IMR-90 (cell line): ENCODE data around the gene DUXB. TPM values are rescaled to one million over a fixed set of nuclear protein-coding genes. Genes with fewer than 3 reads are reported as not detected.

Experiments
- ATAC-seq: fragments of 200-7000 bp; cut with Tn5 transposase; 2 replicates; pipeline ENCODE4 v1.9.1; 2020; ENCODE audit warnings: low read depth, mild to moderate bottlenecking, moderate library complexity
- BruUV-seq: library from RNA; stranded (reverse); fragments of 400-500 nt; replicated peaks from 2 replicates; lab custom pipeline; 2021; lab: Mats Ljungman, UMichigan
- CTCF ChIA-PET: fragments of 300-600 bp; formaldehyde crosslinking; extraction: SDS; loops from one replicate; lab custom pipeline; 2021; ENCODE audit warnings: antibody characterized with exemption; lab: Yijun Ruan, JAX
- POLR2A ChIA-PET: fragments of 300-600 bp; sonication (Branson Sonifier 250); formaldehyde crosslinking; loops from one replicate; lab custom pipeline; 2022; ENCODE audit warnings: antibody characterized with exemption; ENCODE audit not compliant: unreplicated experiment; lab: Charles Lee
- DNase-seq: peaks from one replicate; pipeline ENCODE4 v3.0.0; 2013
- H2AFZ ChIP-seq: replicated peaks from 2 replicates; pipeline ENCODE3; 2013; ENCODE audit warnings: low read length, mild to moderate bottlenecking; ENCODE audit not compliant: poor library complexity
- H2AK5ac ChIP-seq: 2 replicates; pipeline ENCODE4 v1.6.1; 2013; ENCODE audit warnings: low read depth, low read length, inconsistent platforms
- H2AK9ac ChIP-seq: replicated peaks from 2 replicates; pipeline ENCODE3; 2013; ENCODE audit warnings: mild to moderate bottlenecking, low read depth, low read length, moderate library complexity; ENCODE audit not compliant: poor library complexity
- H2BK120ac ChIP-seq: 2 replicates; pipeline ENCODE4 v1.6.1; 2013; ENCODE audit warnings: low read depth, low read length, inconsistent platforms
- H2BK15ac ChIP-seq: 3 replicates; pipeline ENCODE4 v1.6.1; 2013; ENCODE audit warnings: low read depth, low read length, inconsistent platforms
- H2BK20ac ChIP-seq: 2 replicates; pipeline ENCODE4 v1.6.1; 2013; ENCODE audit warnings: low read depth, mild to moderate bottlenecking, inconsistent platforms, low read length, moderate library complexity
- H2BK5ac ChIP-seq: 2 replicates; pipeline ENCODE4 v1.6.1; 2013; ENCODE audit warnings: mild to moderate bottlenecking, low read depth, low read length, inconsistent platforms; ENCODE audit not compliant: poor library complexity, severe bottlenecking
- H3K14ac ChIP-seq: replicated peaks from 2 replicates; pipeline ENCODE4 v1.6.1; 2013; ENCODE audit warnings: low read depth, low read length, inconsistent platforms
- H3K18ac ChIP-seq: 2 replicates; pipeline ENCODE4 v1.6.1; 2013; ENCODE audit warnings: low read depth, low read length, control low read depth
- H3K23ac ChIP-seq: 2 replicates; pipeline ENCODE4 v1.6.1; 2013; ENCODE audit warnings: low read depth, low read length, inconsistent platforms
- H3K27ac ChIP-seq: 2 replicates; pipeline ENCODE4 v1.5.1; 2013; ENCODE audit warnings: mild to moderate bottlenecking, control low read depth, low read length; ENCODE audit not compliant: insufficient read depth
- H3K27me3 ChIP-seq: 2 replicates; pipeline ENCODE4 v1.6.1; 2013; ENCODE audit warnings: low read length; ENCODE audit not compliant: control insufficient read depth, insufficient read depth
- H3K36me3 ChIP-seq: 2 replicates; pipeline ENCODE4 v1.6.1; 2013; ENCODE audit warnings: low read length, mixed read lengths; ENCODE audit not compliant: control insufficient read depth, insufficient read depth
- H3K4ac ChIP-seq: 2 replicates; pipeline ENCODE4 v1.6.1; 2013; ENCODE audit warnings: low read depth, low read length, inconsistent platforms
- H3K4me1 ChIP-seq: 2 replicates; pipeline ENCODE4 v1.6.1; 2013; ENCODE audit warnings: low read length, mixed read lengths; ENCODE audit not compliant: control insufficient read depth, insufficient read depth
- H3K4me2 ChIP-seq: 2 replicates; pipeline ENCODE4 v1.6.1; 2013; ENCODE audit warnings: low read depth, mild to moderate bottlenecking, control low read depth, low read length, moderate library complexity
- H3K4me3 ChIP-seq: 2 replicates; pipeline ENCODE4 v1.5.1; 2013; ENCODE audit warnings: low read depth, mild to moderate bottlenecking, control low read depth, low read length, moderate library complexity; ENCODE audit not compliant: insufficient read depth
- H3K56ac ChIP-seq: 2 replicates; pipeline ENCODE4 v1.6.1; 2013; ENCODE audit warnings: low read length, inconsistent platforms; ENCODE audit not compliant: insufficient read depth; ENCODE audit errors: extremely low read depth
- H3K79me1 ChIP-seq, 2 experiments: 2 replicates each; pipeline ENCODE4 v1.6.1; 2013; ENCODE audit warnings: low read length in 2 of 2, inconsistent platforms in 1 of 2, low read depth in 1 of 2
- H3K9ac ChIP-seq: 2 replicates; pipeline ENCODE4 v1.6.1; 2013; ENCODE audit warnings: low read depth, low read length, control low read depth
- H3K9me1 ChIP-seq: 2 replicates; pipeline ENCODE4 v1.6.1; 2013; ENCODE audit warnings: low read length, inconsistent platforms; ENCODE audit not compliant: insufficient read depth
- H3K9me3 ChIP-seq: 2 replicates; pipeline ENCODE4 v1.6.1; 2013; ENCODE audit warnings: low read length; ENCODE audit not compliant: control insufficient read depth, insufficient read depth
- H4K20me1 ChIP-seq: 2 replicates; pipeline ENCODE4 v1.6.1; 2013; ENCODE audit warnings: low read length, inconsistent platforms; ENCODE audit not compliant: insufficient read depth
- H4K5ac ChIP-seq: 2 replicates; pipeline ENCODE4 v1.6.1; 2013; ENCODE audit warnings: mild to moderate bottlenecking, low read depth, low read length, control low read depth
- H4K8ac ChIP-seq, 2 experiments: 2 replicates each; pipeline ENCODE4 v1.6.1; 2013; ENCODE audit warnings: low read depth in 2 of 2, low read length in 2 of 2, control low read depth in 1 of 2, inconsistent platforms in 1 of 2
- H4K91ac ChIP-seq: 2 replicates; pipeline ENCODE4 v1.6.1; 2013; ENCODE audit warnings: low read depth, low read length, inconsistent platforms; ENCODE audit not compliant: insufficient read depth
- CHD1 ChIP-seq: IDR thresholded peaks from 2 replicates; pipeline ENCODE4 v1.6.1; 2012; ENCODE audit warnings: low read depth, low read length, improper control_type of control experiment
- POLR2A ChIP-seq: IDR thresholded peaks from 2 replicates; pipeline ENCODE4 v1.6.1; 2012; ENCODE audit warnings: mild to moderate bottlenecking, low read depth, low read length
- WGBS, 2 experiments: methylation state at CpG; one replicate each; pipeline versions ENCODE4 v1.1.5 to v1.1.7; 2013; ENCODE audit warnings: missing lambda C conversion rate in 2 of 2; ENCODE audit not compliant: insufficient read length in 1 of 2; ENCODE audit errors: extremely low coverage in 2 of 2; 5-methylcytosine and 5-hydroxymethylcytosine counted together
- dilution Hi-C: fragments of 300-500 bp; cut with HindIII; formaldehyde crosslinking; loops from one replicate; pipeline ENCODE4 v1.14.3; 2018; ENCODE audit warnings: low sequenced_read_pairs; ENCODE audit not compliant: unreplicated experiment
- in situ Hi-C: fragments of 300-500 bp; cut with MboI; formaldehyde crosslinking; loops from 3 replicates; pipeline ENCODE4 v1.14.3; 2019; ENCODE audit warnings: low sequenced_read_pairs, inconsistent platforms, mixed read lengths
- intact Hi-C: fragments of 100-400 bp; cut with micrococcal nuclease; formaldehyde crosslinking; loops from 2 replicates; pipeline ENCODE4 v1.10.0; 2022
- polyA plus RNA-seq, 3 experiments: library from polyadenylated mRNA; depleted of rRNA; stranded (reverse); fragments of >200 nt; gene quantifications; 2 replicates each; pipeline ENCODE4 v1.2.3, GENCODE V29; 2012; ENCODE audit warnings: low replicate concordance in 1 of 3
- total RNA-seq: library from RNA; depleted of rRNA; stranded (reverse); fragments of >200 nt; gene quantifications from 2 replicates; pipeline ENCODE4 v1.2.3, GENCODE V29; 2012

DUXB gene
- total and polyA plus RNA-seq, 2 of the 4 experiments (the other 2 are of a cell fraction), result not detected

DNA sequence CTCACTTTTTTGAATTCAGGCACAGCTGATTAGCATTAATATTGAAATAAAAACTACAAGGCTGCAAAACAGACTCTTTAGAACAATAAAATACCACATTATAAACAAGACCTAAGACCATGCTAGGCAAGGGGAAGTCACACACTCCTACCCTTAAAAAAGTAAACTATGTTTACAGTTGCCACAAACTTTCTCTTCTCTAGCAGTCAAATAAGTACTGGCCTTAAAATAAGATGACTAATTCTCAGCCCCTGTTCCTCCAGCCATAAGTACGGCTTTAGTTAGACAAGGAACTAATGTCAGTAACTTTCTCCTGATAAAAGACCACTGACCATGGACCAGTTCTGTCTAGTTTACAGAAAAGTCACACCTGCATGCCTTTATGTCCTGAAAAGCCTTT lies 44.6 kb upstream of the DUXB start:
- Histone ChIP-seq H3K56ac (no peak overlapping the region), H3K4me1 (no peaks in the 10 kb centered on the region), H3K9ac (no peak overlapping the region), H4K8ac (no peak overlapping the region), H2AFZ (no peak overlapping the region), H2AK9ac (no peak overlapping the region), H3K9me3 (peaks cover 4% of the 10 kb centered on the region), H3K27me3 (peaks cover 2% of the 10 kb centered on the region), H3K4ac (no peak overlapping the region), H3K36me3 (no peaks in the 10 kb centered on the region), H3K9me1 (no peaks in the 10 kb centered on the region), H4K20me1 (no peaks in the 10 kb centered on the region), H3K23ac (no peak overlapping the region), H2AK5ac (no peak overlapping the region), H3K14ac (no peak overlapping the region), H3K4me2 (no peak overlapping the region), H2BK15ac (no peak overlapping the region), H3K18ac (no peak overlapping the region), H4K91ac (no peak overlapping the region), H4K5ac (no peak overlapping the region), H2BK5ac (no peak overlapping the region), H2BK120ac (no peak overlapping the region), H3K27ac (no peak overlapping the region), H3K4me3 (no peak overlapping the region), H3K79me1 (no peaks in the 10 kb centered on the region), H2BK20ac (no peak overlapping the region)
- DNase-seq, result no peak
- CTCF ChIA-PET, result interaction anchor here (0.6 kb wide), 1 partner anchor 38 kb away, joined by 4 read pairs; no protein-coding TSS in a partner anchor
- dilution Hi-C loops (no loop called here), intact Hi-C loops (no loop called here), in situ Hi-C loops (no loop called here)
- BruUV-seq, result no TSS peak
- POLR2A ChIA-PET, result no interaction called here
- peak; percentile 56 for ATAC-seq
- no peak for TF ChIP-seq CHD1
- TF ChIP-seq POLR2A, result no peak
- WGBS, 2 experiments, result no CpG with 5 or more reads among the region's 1 CpG
